ENCODE measurements around the gene ADSL. TPM values are rescaled to one million over a fixed set of nuclear protein-coding genes. Genes with fewer than 3 reads are reported as not detected.
"Not testable (repeated sequence)": the region's sequence is repeated elsewhere in the genome, so short reads cannot be mapped to it uniquely, and the experiment has no call there.

ADSL gene
- total RNA-seq, 4 donors from 2014 or later: 32.0 to 98.1 (median 77.8) TPM

GRCh38 chr22:40305625-40306024, 40.7 kb upstream of the ADSL start:
- 93 to 100% methylated on average over 4 to 5 of the region's 5 CpGs for WGBS, 2 donors
- intact Hi-C loops (cut with DNase I): no loop called here
- Histone ChIP-seq H3K4me3 (no peak overlapping the region), H3K27me3 (no peaks in the 10 kb centered on the region), H3K9me3 (no peaks in the 10 kb centered on the region), H3K27ac (no peak overlapping the region), H3K36me3 (peaks cover 9 to 91% (median 24%) of the 10 kb centered on the region in 3 donors), H3K4me1 (peaks cover 0 to 16% (median 0%) of the 10 kb centered on the region in 3 donors)
- TF ChIP-seq, protein P1, sequence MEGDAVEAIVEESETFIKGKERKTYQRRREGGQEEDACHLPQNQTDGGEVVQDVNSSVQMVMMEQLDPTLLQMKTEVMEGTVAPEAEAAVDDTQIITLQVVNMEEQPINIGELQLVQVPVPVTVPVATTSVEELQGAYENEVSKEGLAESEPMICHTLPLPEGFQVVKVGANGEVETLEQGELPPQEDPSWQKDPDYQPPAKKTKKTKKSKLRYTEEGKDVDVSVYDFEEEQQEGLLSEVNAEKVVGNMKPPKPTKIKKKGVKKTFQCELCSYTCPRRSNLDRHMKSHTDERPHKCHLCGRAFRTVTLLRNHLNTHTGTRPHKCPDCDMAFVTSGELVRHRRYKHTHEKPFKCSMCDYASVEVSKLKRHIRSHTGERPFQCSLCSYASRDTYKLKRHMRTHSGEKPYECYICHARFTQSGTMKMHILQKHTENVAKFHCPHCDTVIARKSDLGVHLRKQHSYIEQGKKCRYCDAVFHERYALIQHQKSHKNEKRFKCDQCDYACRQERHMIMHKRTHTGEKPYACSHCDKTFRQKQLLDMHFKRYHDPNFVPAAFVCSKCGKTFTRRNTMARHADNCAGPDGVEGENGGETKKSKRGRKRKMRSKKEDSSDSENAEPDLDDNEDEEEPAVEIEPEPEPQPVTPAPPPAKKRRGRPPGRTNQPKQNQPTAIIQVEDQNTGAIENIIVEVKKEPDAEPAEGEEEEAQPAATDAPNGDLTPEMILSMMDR (IDR thresholded peaks at IDR 0.05): no peak
- TF ChIP-seq POLR2A (IDR thresholded peaks at IDR 0.05): no peak
- DNase-seq: no peak

DNA sequence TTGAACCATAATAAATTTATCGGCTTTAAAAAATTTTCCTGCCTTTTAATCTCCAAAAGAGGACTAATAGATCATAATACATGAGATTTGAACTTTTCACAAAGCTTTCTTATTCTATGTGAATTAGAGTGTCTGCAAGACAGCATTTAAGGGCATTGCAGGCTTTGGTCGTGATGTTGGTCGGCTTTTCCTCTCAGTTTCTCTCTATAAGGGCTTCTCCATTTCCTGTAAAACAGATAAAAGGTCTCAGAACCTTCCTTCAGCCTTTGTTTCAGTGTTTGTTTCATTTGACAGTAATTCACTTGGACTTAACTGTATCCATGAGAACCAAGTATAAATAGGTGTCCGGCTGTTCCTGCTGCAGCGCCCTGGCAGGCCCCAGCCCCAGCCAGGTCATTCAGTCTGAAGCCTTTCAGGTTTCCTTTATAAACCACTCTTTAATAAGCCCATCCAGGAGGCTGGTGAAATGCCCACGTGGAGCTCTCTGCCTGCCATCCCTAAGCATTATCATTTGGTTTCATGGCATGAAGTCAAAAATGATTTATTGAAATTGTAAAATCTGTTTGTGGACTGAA, 37.2 kb upstream of the ADSL start:
- WGBS, 2 donors: 80 to 83% methylated on average over 6 of the region's 6 CpGs

DNA sequence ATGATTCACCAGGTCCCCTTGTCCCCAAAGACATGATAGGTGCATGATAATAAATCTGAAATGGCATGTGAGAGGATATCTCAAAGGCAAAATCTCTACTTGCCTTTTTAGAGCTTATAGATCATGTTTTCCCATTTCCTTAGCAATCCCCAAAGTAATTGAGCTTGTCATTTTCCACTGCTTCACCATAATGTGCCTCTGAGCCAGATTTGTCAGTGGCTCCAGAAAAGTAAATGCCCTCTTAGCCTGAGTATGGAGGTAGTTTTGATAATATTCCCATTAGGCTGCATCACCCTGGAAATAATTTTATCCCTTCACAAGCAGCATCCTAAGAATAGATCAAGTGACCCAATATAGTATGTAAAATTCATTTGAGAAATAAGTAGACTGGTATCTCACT, 36.7 kb upstream of the ADSL start:
- H3K36me3 ChIP-seq: peaks cover 9 to 99% (median 20%) of the 10 kb centered on the region in 3 donors

More for the DNA sequence above, 37.2 kb upstream of the ADSL start:
- no peak for TF ChIP-seq POLR2A (IDR thresholded peaks at IDR 0.05)
- TF ChIP-seq, protein P1 (IDR thresholded peaks at IDR 0.05): no peak
- peaks cover 9 to 93% (median 20%) of the 10 kb centered on the region in 3 donors for H3K36me3 ChIP-seq
- DNase-seq: no peak
- no peak overlapping the region for H3K4me3 ChIP-seq
- intact Hi-C loops (cut with DNase I): no loop called here
- H3K9me3 ChIP-seq: no peaks in the 10 kb centered on the region
- H3K27ac ChIP-seq: peak overlapping the region in 3 of 4 donors; percentile 18 to 71 (median 27)
- H3K4me1 ChIP-seq: peaks cover 0 to 21% (median 3%) of the 10 kb centered on the region in 3 donors
- H3K27me3 ChIP-seq: no peaks in the 10 kb centered on the region

GRCh38 chr22:40310081-40310767, 36.1 kb upstream of the ADSL start:
- H3K27me3 ChIP-seq: no peaks in the 10 kb centered on the region
- no peak for DNase-seq
- H3K4me3 ChIP-seq: peak overlapping the region in 1 of 4 donors; percentile 33
- H3K36me3 ChIP-seq: peaks cover 11 to 100% (median 21%) of the 10 kb centered on the region in 3 donors
- intact Hi-C loops (cut with DNase I): no loop called here
- WGBS, 2 donors: 64 to 70% methylated on average over 9 of the region's 9 CpGs
- no peaks in the 10 kb centered on the region for H3K9me3 ChIP-seq
- H3K27ac ChIP-seq: peak overlapping the region in 3 of 4 donors; percentile 27 to 77 (median 71)
- peaks cover 0 to 21% (median 3%) of the 10 kb centered on the region in 3 donors for H3K4me1 ChIP-seq
- TF ChIP-seq, protein P1 (IDR thresholded peaks at IDR 0.05): no peak
- TF ChIP-seq POLR2A (IDR thresholded peaks at IDR 0.05): no peak

More for the DNA sequence above, 36.7 kb upstream of the ADSL start:
- no peak overlapping the region for H3K4me3 ChIP-seq
- peak overlapping the region in 3 of 4 donors; percentile 27 to 71 (median 40) for H3K27ac ChIP-seq
- TF ChIP-seq, protein P1 (IDR thresholded peaks at IDR 0.05): no peak
- no peak for TF ChIP-seq POLR2A (IDR thresholded peaks at IDR 0.05)
- DNase-seq: no peak
- intact Hi-C loops (cut with DNase I): no loop called here
- H3K27me3 ChIP-seq: no peaks in the 10 kb centered on the region
- no peaks in the 10 kb centered on the region for H3K9me3 ChIP-seq
- peaks cover 0 to 21% (median 3%) of the 10 kb centered on the region in 3 donors for H3K4me1 ChIP-seq

DNA sequence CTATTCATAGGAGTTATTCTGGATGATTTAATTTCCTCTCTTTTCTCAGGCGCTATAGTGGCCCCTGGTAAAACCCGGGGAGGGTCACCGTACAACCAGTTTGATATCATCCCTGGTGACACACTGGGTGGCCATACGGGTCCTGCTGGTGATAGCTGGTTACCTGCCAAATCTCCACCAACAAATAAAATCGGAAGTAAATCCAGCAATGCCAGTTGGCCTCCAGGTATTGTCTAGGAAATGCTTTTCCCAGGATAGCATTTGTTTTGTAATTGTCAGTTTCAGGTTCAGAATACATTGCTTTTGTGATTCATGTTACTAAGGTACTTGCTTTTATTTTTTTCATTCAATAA, 35.6 kb upstream of the ADSL start:
- Histone ChIP-seq H3K4me1 (peaks cover 0 to 21% (median 3%) of the 10 kb centered on the region in 3 donors), H3K36me3 (peaks cover 13 to 100% (median 26%) of the 10 kb centered on the region in 3 donors), H3K27ac (peak overlapping the region in 3 of 4 donors; percentile 27 to 77 (median 71)), H3K9me3 (no peaks in the 10 kb centered on the region), H3K4me3 (peak overlapping the region in 1 of 4 donors; percentile 33), H3K27me3 (no peaks in the 10 kb centered on the region)
- WGBS, 2 donors: 50 to 59% methylated on average over 5 of the region's 5 CpGs
- DNase-seq: no peak
- intact Hi-C loops (cut with DNase I): no loop called here
- TF ChIP-seq, protein P1 (IDR thresholded peaks at IDR 0.05): no peak
- no peak for TF ChIP-seq POLR2A (IDR thresholded peaks at IDR 0.05)

DNA sequence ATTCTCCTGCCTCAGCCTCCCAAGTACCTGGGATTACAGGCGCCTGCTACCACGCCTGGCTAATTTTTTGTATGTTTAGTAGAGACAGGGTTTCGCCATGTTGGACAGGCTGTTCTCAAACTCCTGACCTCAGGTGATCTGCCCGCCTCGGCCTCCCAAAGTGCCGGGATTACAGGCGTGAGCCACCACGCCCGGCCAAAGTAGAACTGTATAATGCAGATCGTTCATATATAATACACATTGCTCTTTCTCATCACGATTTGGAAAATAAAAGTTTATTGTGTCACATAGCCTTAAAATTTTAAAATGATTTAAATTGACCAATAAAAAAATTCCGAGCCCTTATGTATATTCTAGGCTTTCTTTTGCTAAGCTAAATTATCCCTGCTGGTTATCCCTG, 34.7 kb upstream of the ADSL start:
- peaks cover 17 to 100% (median 34%) of the 10 kb centered on the region in 3 donors for H3K36me3 ChIP-seq
- 94 to 95% methylated on average over 12 of the region's 12 CpGs for WGBS, 2 donors
- peak overlapping the region in 1 of 4 donors; percentile 10 for H3K27ac ChIP-seq
- intact Hi-C loops (cut with DNase I); DNase-seq; H3K4me3 ChIP-seq; H3K9me3 ChIP-seq; H3K27me3 ChIP-seq: not testable (repeated sequence)
- peaks cover 0 to 21% (median 3%) of the 10 kb centered on the region in 3 donors for H3K4me1 ChIP-seq
